Endothelial cell of umbilical vein (primary cell): ENCODE results near the gene PRKAR1B. TPM values are rescaled to one million over a fixed set of nuclear protein-coding genes. Genes with fewer than 3 reads are reported as not detected.

Experiments used
- BruUV-seq: library from RNA; stranded (reverse); fragments of 400-500 nt; replicated peaks from 2 replicates; lab custom pipeline; 2021; lab: Mats Ljungman, UMichigan
- CTCF ChIA-PET: fragments of 300-600, 350-600 bp; sonication (Branson Sonifier 250); formaldehyde crosslinking; loops from one replicate; lab custom pipeline; 2021; ENCODE audit warnings: antibody characterized with exemption, inconsistent platforms; lab: Charles Lee
- POLR2A ChIA-PET: fragments of 300-600, 350-600 bp; sonication (Branson Sonifier 250); formaldehyde crosslinking; loops from one replicate; lab custom pipeline; 2021; ENCODE audit warnings: antibody characterized with exemption, inconsistent platforms; lab: Charles Lee
- DNase-seq: peaks from one replicate; pipeline ENCODE4 v3.0.0-alpha.2; 2011; ENCODE audit warnings: low read depth, low spot score
- FAIRE-seq: peaks from 2 replicates; lab custom pipeline; 2011; peaks lifted over from hg19 to GRCh38; lab: Jason Lieb, UNC
- H2AFZ ChIP-seq: 2 replicates; pipeline ENCODE4 v1.6.0; 2012; ENCODE audit warnings: low read depth, low read length, control low read depth, inconsistent platforms
- H3K27ac ChIP-seq: 2 replicates; pipeline ENCODE4 v1.5.1; 2011; ENCODE audit warnings: low read depth, mild to moderate bottlenecking, control low read depth, low read length, moderate library complexity; ENCODE audit not compliant: insufficient read depth
- H3K27me3 ChIP-seq, 2 experiments: 2 replicates each; pipeline versions ENCODE4 v1.6.0 to v1.6.1; 2011; ENCODE audit warnings: low read length in 2 of 2, mixed read lengths in 1 of 2; ENCODE audit not compliant: control insufficient read depth in 2 of 2, insufficient read depth in 2 of 2
- H3K36me3 ChIP-seq, 2 experiments: 2 replicates in 1 of 2; 3 replicates in 1 of 2; pipeline ENCODE4 v1.5.1; 2011; ENCODE audit warnings: low read length in 2 of 2, mild to moderate bottlenecking in 1 of 2, moderate library complexity in 1 of 2; ENCODE audit not compliant: control insufficient read depth in 2 of 2, insufficient read depth in 2 of 2; ENCODE audit errors: extremely low read depth in 1 of 2
- H3K4me1 ChIP-seq: 3 replicates; pipeline ENCODE4 v1.5.1; 2011; ENCODE audit warnings: mild to moderate bottlenecking, low read length; ENCODE audit not compliant: control insufficient read depth, insufficient read depth; ENCODE audit errors: extremely low read depth
- H3K4me2 ChIP-seq: 2 replicates; pipeline ENCODE4 v1.6.1; 2011; ENCODE audit warnings: low read length, control low read depth, mixed read lengths; ENCODE audit not compliant: insufficient read depth
- H3K4me3 ChIP-seq, 3 experiments: fragments of 200-600 bp in 1 of 3; sonication (generic), shearing (Covaris generic) in 1 of 3; replicated peaks in 1 of 3; 2 replicates each; pipeline ENCODE4 v1.5.1; 2011 to 2016; ENCODE audit warnings: control low read depth in 3 of 3, low read length in 3 of 3, mild to moderate bottlenecking in 2 of 3, inconsistent platforms in 1 of 3, low read depth in 1 of 3, moderate library complexity in 1 of 3; ENCODE audit not compliant: insufficient read depth in 1 of 3
- H3K79me2 ChIP-seq: 2 replicates; pipeline ENCODE4 v1.6.0; 2012; ENCODE audit warnings: low read length, inconsistent platforms; ENCODE audit not compliant: control insufficient read depth, insufficient read depth
- H3K9ac ChIP-seq: replicated peaks from 2 replicates; pipeline ENCODE3; 2011; ENCODE audit warnings: low read length, control low read depth; ENCODE audit not compliant: insufficient read depth; ENCODE audit errors: extremely low read depth
- H3K9me1 ChIP-seq: replicated peaks from 3 replicates; pipeline ENCODE4 v1.6.0; 2011; ENCODE audit warnings: mild to moderate bottlenecking, low read length; ENCODE audit not compliant: control insufficient read depth, insufficient read depth; ENCODE audit errors: extremely low read depth
- H3K9me3 ChIP-seq: replicated peaks from 2 replicates; pipeline ENCODE4 v1.5.1; 2012; ENCODE audit warnings: low read length, inconsistent platforms; ENCODE audit not compliant: control insufficient read depth, insufficient read depth
- H4K20me1 ChIP-seq: replicated peaks from 2 replicates; pipeline ENCODE3; 2011; ENCODE audit warnings: mild to moderate bottlenecking, low read length; ENCODE audit not compliant: control insufficient read depth, insufficient read depth; ENCODE audit errors: extremely low read depth
- EZH2 ChIP-seq: IDR thresholded peaks from 2 replicates; pipeline ENCODE4 v1.6.1; 2012; ENCODE audit warnings: borderline replicate concordance, low read depth, mild to moderate bottlenecking, moderate library complexity, low read length, inconsistent platforms; ENCODE audit not compliant: severe bottlenecking
- FOS ChIP-seq: IDR thresholded peaks from 2 replicates; pipeline ENCODE4 v1.6.1; 2011; ENCODE audit warnings: mild to moderate bottlenecking, low read length, moderate library complexity, borderline replicate concordance; ENCODE audit not compliant: insufficient read depth
- GATA2 ChIP-seq: IDR thresholded peaks from 2 replicates; pipeline ENCODE4 v1.7.0; 2011; ENCODE audit warnings: low read depth, mild to moderate bottlenecking, moderate library complexity, mixed read lengths, low read length; ENCODE audit not compliant: insufficient read length, insufficient read depth
- JUN ChIP-seq: IDR thresholded peaks from 2 replicates; pipeline ENCODE4 v1.6.1; 2011; ENCODE audit warnings: borderline replicate concordance, low read depth; ENCODE audit not compliant: insufficient read length, insufficient read depth
- MYC ChIP-seq: IDR thresholded peaks from one replicate; pipeline ENCODE4 v1.6.1; 2011; ENCODE audit warnings: mild to moderate bottlenecking, low read depth, low read length
- POLR2A ChIP-seq: IDR thresholded peaks from 2 replicates; pipeline ENCODE4 v1.6.1; 2012; ENCODE audit warnings: low read depth, mild to moderate bottlenecking, control low read depth, low read length
- POLR2AphosphoS5 ChIP-seq: IDR thresholded peaks from 2 replicates; pipeline ENCODE4 v1.6.1; 2012; ENCODE audit warnings: low read depth, mild to moderate bottlenecking, control low read depth, low read length, moderate library complexity; ENCODE audit not compliant: insufficient read depth
- dilution Hi-C: fragments of 300-500 bp; cut with MboI; formaldehyde crosslinking; loops from one replicate; pipeline ENCODE4 v1.15.0; 2019; ENCODE audit warnings: low sequenced_read_pairs; ENCODE audit not compliant: extremely low pct_ligation_motif_present
- intact Hi-C: fragments of 100-400 bp; cut with micrococcal nuclease; formaldehyde crosslinking; loops from one replicate; pipeline ENCODE4 v1.10.0; 2022
- polyA plus RNA-seq, 4 experiments: library from polyadenylated mRNA; depleted of rRNA in 3 of 4; stranded (reverse) in 3 of 4; unstranded in 1 of 4; fragments of >200 nt; gene quantifications; 2 replicates each; pipeline versions ENCODE4 v1.2.1 to v1.2.3, GENCODE V29; 2011 to 2012; ENCODE audit warnings: missing spikeins in 1 of 4
- total RNA-seq: library from RNA; stranded (reverse); gene quantifications from 2 replicates; pipeline ENCODE4 v1.2.3, GENCODE V29; 2021
- TF ChIP-seq, protein P1 (sequence below), 2 donors: IDR thresholded peaks; 1 replicate in 1 of 2; 2 replicates in 1 of 2; pipeline ENCODE4 v1.5.1; 2011; ENCODE audit warnings: low read length in 2 of 2, mild to moderate bottlenecking in 2 of 2, moderate library complexity in 2 of 2, control low read depth in 1 of 2, inconsistent platforms in 1 of 2, low read depth in 1 of 2; ENCODE audit not compliant: insufficient read depth in 1 of 2; ENCODE audit errors: extremely low read depth in 1 of 2
- TF ChIP-seq, protein P2 (sequence below): IDR thresholded peaks from 2 replicates; pipeline ENCODE4 v1.6.1; 2011; ENCODE audit not compliant: insufficient read depth, insufficient read length

Gene PRKAR1B
- total and polyA plus RNA-seq, 2 donors (not counting 3 experiments of a cell fraction or from before 2014, with no cell fraction given) = 15.4 to 29.2 TPM

DNA sequence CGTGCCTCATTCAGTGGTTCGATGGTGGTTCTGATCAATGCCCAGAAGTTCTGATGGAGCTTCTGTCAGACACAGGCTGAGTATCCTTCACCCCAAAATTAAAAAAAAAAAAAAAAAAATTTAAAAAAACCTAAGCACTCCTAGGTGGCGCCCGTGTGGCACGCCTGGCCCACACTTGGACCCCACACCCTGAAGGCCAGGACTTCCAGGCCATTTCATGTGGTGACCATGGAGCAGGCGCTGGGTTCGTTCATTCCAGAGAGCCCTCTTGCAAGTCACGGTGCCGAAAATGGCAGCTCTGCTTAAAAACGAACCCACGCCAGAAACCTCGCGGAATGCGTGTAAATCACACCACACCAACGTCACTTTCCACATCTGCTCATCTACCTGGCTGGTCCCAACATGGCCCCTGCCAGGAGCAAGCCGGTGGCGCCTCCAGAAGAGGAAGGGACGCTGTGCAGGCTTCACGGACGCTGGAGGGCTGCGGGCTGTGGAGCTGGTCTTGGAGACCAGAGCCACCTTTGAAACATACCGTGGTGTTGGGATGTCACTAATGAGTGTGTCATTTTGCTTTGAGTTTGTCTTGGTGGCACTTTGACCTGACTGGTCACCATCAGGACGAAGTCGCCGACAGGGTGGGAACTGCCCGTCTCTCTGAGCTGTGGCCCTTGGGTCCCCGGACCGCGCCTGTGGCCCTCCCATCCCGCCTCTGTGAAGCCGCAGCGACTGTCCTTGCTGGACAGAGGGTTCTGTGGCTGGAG, 46.0 kb upstream of the PRKAR1B start:
- POLR2A ChIA-PET = no interaction called here
- Histone ChIP-seq H3K4me3 (no peak overlapping the region), H3K27ac (no peak overlapping the region), H3K27me3 (no peaks in the 10 kb centered on the region), H2AFZ (no peak overlapping the region), H3K4me2 (no peak overlapping the region), H3K36me3 (peaks cover 0 to 3% of the 10 kb centered on the region in 2 experiments), H4K20me1 (no peaks in the 10 kb centered on the region), H3K9me1 (no peaks in the 10 kb centered on the region), H3K9me3 (no peaks in the 10 kb centered on the region), H3K9ac (no peak overlapping the region), H3K79me2 (no peaks in the 10 kb centered on the region), H3K4me1 (peaks cover 26% of the 10 kb centered on the region)
- CTCF ChIA-PET = interaction anchor here (0.7 to 2.5 kb wide), 8 partner anchors 10 to 452 kb away, joined by 3 to 9 read pairs (median 4); partner anchors contain the start of gene PDGFA
- no peak for TF ChIP-seq FOS
- TF ChIP-seq, protein P1, sequence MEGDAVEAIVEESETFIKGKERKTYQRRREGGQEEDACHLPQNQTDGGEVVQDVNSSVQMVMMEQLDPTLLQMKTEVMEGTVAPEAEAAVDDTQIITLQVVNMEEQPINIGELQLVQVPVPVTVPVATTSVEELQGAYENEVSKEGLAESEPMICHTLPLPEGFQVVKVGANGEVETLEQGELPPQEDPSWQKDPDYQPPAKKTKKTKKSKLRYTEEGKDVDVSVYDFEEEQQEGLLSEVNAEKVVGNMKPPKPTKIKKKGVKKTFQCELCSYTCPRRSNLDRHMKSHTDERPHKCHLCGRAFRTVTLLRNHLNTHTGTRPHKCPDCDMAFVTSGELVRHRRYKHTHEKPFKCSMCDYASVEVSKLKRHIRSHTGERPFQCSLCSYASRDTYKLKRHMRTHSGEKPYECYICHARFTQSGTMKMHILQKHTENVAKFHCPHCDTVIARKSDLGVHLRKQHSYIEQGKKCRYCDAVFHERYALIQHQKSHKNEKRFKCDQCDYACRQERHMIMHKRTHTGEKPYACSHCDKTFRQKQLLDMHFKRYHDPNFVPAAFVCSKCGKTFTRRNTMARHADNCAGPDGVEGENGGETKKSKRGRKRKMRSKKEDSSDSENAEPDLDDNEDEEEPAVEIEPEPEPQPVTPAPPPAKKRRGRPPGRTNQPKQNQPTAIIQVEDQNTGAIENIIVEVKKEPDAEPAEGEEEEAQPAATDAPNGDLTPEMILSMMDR (IDR thresholded peaks at IDR 0.05; ENCODE audit: extremely low read depth in 1 of 2, insufficient read depth in 1 of 2, low read depth in 1 of 2, low read length in 2 of 2) = no peak
- TF ChIP-seq MYC = no peak
- no peak for TF ChIP-seq GATA2
- no peak for TF ChIP-seq POLR2A
- TF ChIP-seq, protein P2, sequence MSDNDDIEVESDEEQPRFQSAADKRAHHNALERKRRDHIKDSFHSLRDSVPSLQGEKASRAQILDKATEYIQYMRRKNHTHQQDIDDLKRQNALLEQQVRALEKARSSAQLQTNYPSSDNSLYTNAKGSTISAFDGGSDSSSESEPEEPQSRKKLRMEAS = no peak
- TF ChIP-seq JUN = no peak
- no peak for TF ChIP-seq POLR2AphosphoS5
- no peak for TF ChIP-seq EZH2
- no peak for DNase-seq
- FAIRE-seq = no peak
- BruUV-seq = no TSS peak
- dilution Hi-C loops (no loop called here), intact Hi-C loops (loop anchor here (5.0 to 10.0 kb wide), 2 partner anchors 138 to 256 kb away; partner anchors contain the start of gene PDGFA)
